Liver (tissue), 9 donors: ENCODE data around the gene STX7. TPM values are rescaled to one million over a fixed set of nuclear protein-coding genes. Genes with fewer than 3 reads are reported as not detected.

Source experiments
- DNase-seq: peaks from one replicate; pipeline ENCODE4 v3.0.0-alpha.2; 2017; ENCODE audit warnings: low spot score
- H3K27ac ChIP-seq, 2 donors: one replicate each; pipeline ENCODE4 v1.7.0; 2013; ENCODE audit warnings: inconsistent platforms in 2 of 2, low read length in 2 of 2, control low read depth in 1 of 2, low read depth in 1 of 2, mild to moderate bottlenecking in 1 of 2
- H3K27me3 ChIP-seq, 4 donors: one replicate each; pipeline versions ENCODE4 v1.6.1 to v1.7.0; 2013; ENCODE audit warnings: low read length in 3 of 4, inconsistent platforms in 1 of 4, mild to moderate bottlenecking in 1 of 4, moderate library complexity in 1 of 4; ENCODE audit not compliant: control insufficient read depth in 4 of 4, insufficient read depth in 4 of 4
- H3K36me3 ChIP-seq, 4 donors: one replicate each; pipeline versions ENCODE4 v1.6.1 to v1.7.0; 2013; ENCODE audit warnings: low read length in 3 of 4, mild to moderate bottlenecking in 3 of 4, low read depth in 1 of 4, moderate library complexity in 1 of 4; ENCODE audit not compliant: control insufficient read depth in 4 of 4, insufficient read depth in 3 of 4
- H3K4me1 ChIP-seq, 4 donors: one replicate each; pipeline versions ENCODE4 v1.6.1 to v1.7.0; 2013; ENCODE audit warnings: low read length in 3 of 4, mild to moderate bottlenecking in 3 of 4, moderate library complexity in 1 of 4; ENCODE audit not compliant: control insufficient read depth in 4 of 4, insufficient read depth in 4 of 4
- H3K4me3 ChIP-seq, 3 donors: one replicate each; pipeline versions ENCODE4 v1.6.1 to v1.7.0; 2013; ENCODE audit warnings: low read length in 3 of 3, control low read depth in 1 of 3, low read depth in 1 of 3, mild to moderate bottlenecking in 1 of 3
- H3K9ac ChIP-seq, 2 donors: one replicate each; pipeline ENCODE4 v1.7.0; 2013; ENCODE audit warnings: low read length in 2 of 2, mild to moderate bottlenecking in 2 of 2, moderate library complexity in 2 of 2, control low read depth in 1 of 2, low read depth in 1 of 2
- H3K9me3 ChIP-seq, 4 donors: one replicate each; pipeline versions ENCODE4 v1.6.1 to v1.7.0; 2013; ENCODE audit warnings: low read length in 3 of 4; ENCODE audit not compliant: control insufficient read depth in 4 of 4
- ATF3 ChIP-seq: IDR thresholded peaks from 2 replicates; pipeline ENCODE4 v1.6.1; 2016; ENCODE audit warnings: antibody characterized with exemption
- EGR1 ChIP-seq, 2 donors: IDR thresholded peaks; 2 replicates each; pipeline ENCODE4 v1.6.1; 2016 to 2018; ENCODE audit warnings: antibody characterized with exemption in 2 of 2, low read depth in 2 of 2
- FOXA1 ChIP-seq: IDR thresholded peaks from 2 replicates; pipeline ENCODE4 v1.6.1; 2016; ENCODE audit warnings: antibody characterized with exemption
- FOXA2 ChIP-seq: IDR thresholded peaks from 2 replicates; pipeline ENCODE4 v1.6.1; 2016; ENCODE audit warnings: antibody characterized with exemption
- GABPA ChIP-seq, 2 donors: IDR thresholded peaks in 1 of 2; conservative IDR thresholded peaks in 1 of 2; 2 replicates each; pipeline ENCODE4 v1.6.1; 2016; ENCODE audit warnings: antibody characterized with exemption in 2 of 2, mild to moderate bottlenecking in 1 of 2, moderate library complexity in 1 of 2
- HNF4A ChIP-seq, 2 donors: conservative IDR thresholded peaks; 2 replicates each; pipeline ENCODE4 v1.6.1; 2016; ENCODE audit warnings: antibody characterized with exemption in 2 of 2, mild to moderate bottlenecking in 2 of 2
- NR2F2 ChIP-seq: IDR thresholded peaks from 2 replicates; pipeline ENCODE4 v1.6.1; 2016; ENCODE audit warnings: antibody characterized with exemption
- RAD21 ChIP-seq, 2 donors: IDR thresholded peaks; 2 replicates each; pipeline ENCODE4 v1.6.1; 2016; ENCODE audit warnings: antibody characterized with exemption in 2 of 2, mild to moderate bottlenecking in 2 of 2
- REST ChIP-seq: IDR thresholded peaks from 2 replicates; pipeline ENCODE4 v1.6.1; 2016; ENCODE audit warnings: antibody characterized with exemption, mild to moderate bottlenecking
- RXRA ChIP-seq, 2 donors: IDR thresholded peaks; 2 replicates each; pipeline ENCODE4 v1.6.1; 2017 to 2018; ENCODE audit warnings: antibody characterized with exemption in 2 of 2, mild to moderate bottlenecking in 1 of 2
- SP1 ChIP-seq: IDR thresholded peaks from 2 replicates; pipeline ENCODE4 v1.6.1; 2018; ENCODE audit warnings: antibody characterized with exemption, mild to moderate bottlenecking
- TAF1 ChIP-seq: conservative IDR thresholded peaks from 2 replicates; pipeline ENCODE4 v1.6.1; 2016; ENCODE audit warnings: antibody characterized with exemption, mild to moderate bottlenecking
- YY1 ChIP-seq: IDR thresholded peaks from 2 replicates; pipeline ENCODE4 v1.6.1; 2016; ENCODE audit warnings: antibody characterized with exemption, mild to moderate bottlenecking
- whole genome bisulfite sequencing: extraction: QIAGEN DNeasy Blood & Tissue Kit; methylation state at CpG from one replicate; pipeline ENCODE4 v1.1.7; 2013; 5-methylcytosine and 5-hydroxymethylcytosine counted together
- polyA plus RNA-seq, 2 donors: library from polyadenylated mRNA; stranded (reverse) in 1 of 2; unstranded in 1 of 2; fragments of 200-250 nt in 1 of 2; fragments of >200 nt in 1 of 2; fragmentation: Nextera tagmentation in 1 of 2; extraction: Ambion mirVana in 1 of 2; gene quantifications; one replicate each; pipeline versions ENCODE4 v1.2.1 to v1.2.3, GENCODE V29; 2013 to 2015
- total RNA-seq, 2 donors: library from RNA; depleted of rRNA; stranded (reverse); fragments of >200 nt; gene quantifications; one replicate each; pipeline ENCODE4 v1.2.3, GENCODE V29; 2014
- TF ChIP-seq, protein P1 (sequence below): fragments of 150-350 bp; IDR thresholded peaks from 2 replicates; pipeline ENCODE4 v1.5.1; 2017; ENCODE audit warnings: improper control_type of control experiment, low read depth, low read length; ENCODE audit not compliant: missing input control
- TF ChIP-seq, protein P2 (sequence below): IDR thresholded peaks from 2 replicates; pipeline ENCODE4 v1.6.1; 2016; ENCODE audit warnings: antibody characterized with exemption
- TF ChIP-seq, protein P3 (sequence below): IDR thresholded peaks from 2 replicates; pipeline ENCODE4 v1.6.1; 2016; ENCODE audit warnings: antibody characterized with exemption
- donor health status: healthy.
- donor health status: healthy.
- donor health status: healthy.
- donor health status: healthy.
- donor health status: healthy.

STX7 gene
- total and polyA plus RNA-seq, 4 donors = 7.5 to 20.0 (median 14.3) TPM

DNA sequence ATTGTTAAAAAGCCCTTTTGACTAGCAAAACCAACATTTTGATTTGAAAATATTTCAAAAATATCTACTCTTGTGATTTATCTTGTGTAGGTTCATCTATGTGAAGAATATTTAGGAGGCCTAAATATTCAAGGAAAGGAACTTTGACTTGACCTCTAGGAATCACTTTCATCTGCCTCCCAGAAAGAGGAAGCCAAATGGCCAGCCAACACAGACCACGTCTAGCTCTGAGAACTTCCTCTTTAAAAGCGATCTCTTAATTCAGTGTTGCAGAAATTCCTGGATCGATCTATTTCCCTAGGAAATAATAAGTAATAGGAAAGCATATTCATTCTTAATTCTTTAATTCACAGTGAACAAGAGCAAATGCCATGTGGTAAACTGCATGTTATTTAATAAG is 102.1 kb downstream of the STX7 start:
- WGBS = 84% methylated on average over 3 of the region's 3 CpGs
- Histone ChIP-seq H3K27me3 (peaks cover 0 to 5% (median 0%) of the 10 kb centered on the region in 4 donors), H3K27ac (no peak overlapping the region), H3K4me1 (no peaks in the 10 kb centered on the region), H3K36me3 (no peaks in the 10 kb centered on the region), H3K9ac (no peak overlapping the region), H3K9me3 (no peaks in the 10 kb centered on the region), H3K4me3 (no peak overlapping the region)
- no peak for DNase-seq
- TF ChIP-seq SP1 (no peak), EGR1 (IDR thresholded peaks at IDR 0.05; ENCODE audit: low read depth in 2 of 2) (no peak), RXRA (IDR thresholded peaks at IDR 0.05) (no peak), RAD21 (IDR thresholded peaks at IDR 0.05) (no peak), NR2F2 (no peak), HNF4A (conservative IDR thresholded peaks at IDR 0.05) (no peak), YY1 (no peak), GABPA (IDR thresholded peaks at IDR 0.05 in 1 of 2, conservative IDR thresholded peaks at IDR 0.05 in 1 of 2) (no peak), FOXA2 (no peak), FOXA1 (no peak), TAF1 (no peak), REST (no peak), ATF3 (no peak)
- TF ChIP-seq, protein P1, sequence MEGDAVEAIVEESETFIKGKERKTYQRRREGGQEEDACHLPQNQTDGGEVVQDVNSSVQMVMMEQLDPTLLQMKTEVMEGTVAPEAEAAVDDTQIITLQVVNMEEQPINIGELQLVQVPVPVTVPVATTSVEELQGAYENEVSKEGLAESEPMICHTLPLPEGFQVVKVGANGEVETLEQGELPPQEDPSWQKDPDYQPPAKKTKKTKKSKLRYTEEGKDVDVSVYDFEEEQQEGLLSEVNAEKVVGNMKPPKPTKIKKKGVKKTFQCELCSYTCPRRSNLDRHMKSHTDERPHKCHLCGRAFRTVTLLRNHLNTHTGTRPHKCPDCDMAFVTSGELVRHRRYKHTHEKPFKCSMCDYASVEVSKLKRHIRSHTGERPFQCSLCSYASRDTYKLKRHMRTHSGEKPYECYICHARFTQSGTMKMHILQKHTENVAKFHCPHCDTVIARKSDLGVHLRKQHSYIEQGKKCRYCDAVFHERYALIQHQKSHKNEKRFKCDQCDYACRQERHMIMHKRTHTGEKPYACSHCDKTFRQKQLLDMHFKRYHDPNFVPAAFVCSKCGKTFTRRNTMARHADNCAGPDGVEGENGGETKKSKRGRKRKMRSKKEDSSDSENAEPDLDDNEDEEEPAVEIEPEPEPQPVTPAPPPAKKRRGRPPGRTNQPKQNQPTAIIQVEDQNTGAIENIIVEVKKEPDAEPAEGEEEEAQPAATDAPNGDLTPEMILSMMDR = no peak
- TF ChIP-seq, protein P2, sequence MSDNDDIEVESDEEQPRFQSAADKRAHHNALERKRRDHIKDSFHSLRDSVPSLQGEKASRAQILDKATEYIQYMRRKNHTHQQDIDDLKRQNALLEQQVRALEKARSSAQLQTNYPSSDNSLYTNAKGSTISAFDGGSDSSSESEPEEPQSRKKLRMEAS = no peak
- TF ChIP-seq, protein P3, sequence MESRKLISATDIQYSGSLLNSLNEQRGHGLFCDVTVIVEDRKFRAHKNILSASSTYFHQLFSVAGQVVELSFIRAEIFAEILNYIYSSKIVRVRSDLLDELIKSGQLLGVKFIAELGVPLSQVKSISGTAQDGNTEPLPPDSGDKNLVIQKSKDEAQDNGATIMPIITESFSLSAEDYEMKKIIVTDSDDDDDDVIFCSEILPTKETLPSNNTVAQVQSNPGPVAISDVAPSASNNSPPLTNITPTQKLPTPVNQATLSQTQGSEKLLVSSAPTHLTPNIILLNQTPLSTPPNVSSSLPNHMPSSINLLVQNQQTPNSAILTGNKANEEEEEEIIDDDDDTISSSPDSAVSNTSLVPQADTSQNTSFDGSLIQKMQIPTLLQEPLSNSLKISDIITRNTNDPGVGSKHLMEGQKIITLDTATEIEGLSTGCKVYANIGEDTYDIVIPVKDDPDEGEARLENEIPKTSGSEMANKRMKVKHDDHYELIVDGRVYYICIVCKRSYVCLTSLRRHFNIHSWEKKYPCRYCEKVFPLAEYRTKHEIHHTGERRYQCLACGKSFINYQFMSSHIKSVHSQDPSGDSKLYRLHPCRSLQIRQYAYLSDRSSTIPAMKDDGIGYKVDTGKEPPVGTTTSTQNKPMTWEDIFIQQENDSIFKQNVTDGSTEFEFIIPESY = no peak
